SK-N-MC (cell line): Measurements from ENCODE around the gene ZNF33B.
A peak's percentile ranks its signal among the peaks of the same experiment; 100 is the strongest.
"Not testable (repeated sequence)": the region's sequence is repeated elsewhere in the genome, so short reads cannot be mapped to it uniquely, and the experiment has no call there.

ENCODE experiments used
- DNase-seq: peaks from one replicate; pipeline ENCODE4 v3.0.0-alpha.2; 2011; ENCODE audit warnings: low read depth, low spot score
- H3K27ac ChIP-seq: fragments of 200-600 bp; sonication (generic); 2 replicates; pipeline ENCODE4 v1.5.1; 2016; ENCODE audit warnings: mixed run types
- H3K36me3 ChIP-seq: fragments of 200-600 bp; sonication (generic); 2 replicates; pipeline ENCODE4 v1.6.1; 2017; ENCODE audit warnings: antibody characterized with exemption, low read length, mixed read lengths; ENCODE audit not compliant: insufficient read depth
- H3K4me3 ChIP-seq: fragments of 200-600 bp; sonication (generic); 2 replicates; pipeline ENCODE4 v1.5.1; 2016
- H3K9ac ChIP-seq: fragments of 200-600 bp; sonication (generic); 2 replicates; pipeline ENCODE4 v1.8.0; 2017; ENCODE audit warnings: mixed run types, mixed read lengths; ENCODE audit not compliant: insufficient read length
- H3K9me3 ChIP-seq: fragments of 200-600 bp; sonication (generic); 2 replicates; pipeline ENCODE4 v1.6.1; 2017; ENCODE audit warnings: low read depth, mild to moderate bottlenecking, antibody characterized with exemption, low read length, moderate library complexity, mixed read lengths
- EZH2 ChIP-seq: fragments of 200-600 bp; sonication (generic); IDR thresholded peaks from one replicate; pipeline ENCODE4 v1.6.1; 2017; ENCODE audit warnings: antibody characterized with exemption
- FOXP2 ChIP-seq: optimal IDR thresholded peaks from 2 replicates; pipeline ENCODE3; 2011; ENCODE audit warnings: mild to moderate bottlenecking, moderate library complexity; ENCODE audit not compliant: insufficient read depth; ENCODE audit errors: extremely low read length, control extremely low read depth
- POLR2AphosphoS5 ChIP-seq: IDR thresholded peaks from 2 replicates; pipeline ENCODE4 v1.6.1; 2012; ENCODE audit warnings: mild to moderate bottlenecking, low read depth, low read length, borderline replicate concordance

ZNF33B gene

DNA sequence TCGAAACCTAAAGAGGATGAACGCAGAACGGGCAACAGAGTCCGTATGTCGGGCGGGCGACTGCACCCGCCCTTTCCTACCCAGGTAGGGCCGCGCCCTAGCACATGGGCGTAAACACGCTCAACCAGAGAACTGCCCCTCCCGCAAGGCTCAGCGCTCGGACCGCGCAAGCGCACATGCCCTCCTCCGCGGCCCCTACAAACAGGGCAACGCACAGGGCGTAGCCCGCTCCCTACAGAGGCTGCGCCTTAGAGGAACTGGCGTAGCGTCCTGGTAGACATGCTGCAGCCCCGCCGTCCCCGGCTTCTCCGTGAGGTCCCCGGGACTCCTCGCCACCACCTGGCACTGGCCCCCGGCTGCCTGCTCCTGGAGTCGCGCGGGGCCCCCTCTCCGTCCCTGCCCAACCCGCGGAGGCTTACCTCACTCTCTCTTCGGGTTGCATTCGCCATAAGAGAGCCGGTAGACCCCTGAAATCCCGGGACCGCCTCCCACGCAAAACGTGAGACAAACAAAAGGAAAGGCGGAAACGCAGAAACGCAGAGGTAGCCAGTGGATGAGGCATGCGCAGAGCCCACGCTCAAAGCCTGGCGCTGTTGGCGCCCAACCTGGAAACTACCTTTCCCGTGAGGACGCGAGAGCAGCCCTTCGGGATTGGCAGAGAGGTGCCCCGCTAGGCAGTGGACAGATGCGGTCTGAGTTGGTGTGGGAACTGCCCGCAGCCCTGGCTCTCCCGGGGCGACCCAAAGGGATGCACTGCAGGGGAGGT, at the start of gene ZNF33B:
Gene ZNF33B, minus strand, starts transcription at position 516 of the 766 bp plus-strand sequence. CDS start 1,642 bp downstream, outside the sequence.
- Histone ChIP-seq H3K27ac (peak within 1 kb of the TSS; percentile 78; the same call in 1 of the 2 replicates), H3K9me3 (no peaks in the 10 kb centered on the region)
- no peak for TF ChIP-seq FOXP2
- no peak for TF ChIP-seq EZH2
- TF ChIP-seq POLR2AphosphoS5 = peak; percentile 77; the same call in 1 of the 2 replicates

DNA sequence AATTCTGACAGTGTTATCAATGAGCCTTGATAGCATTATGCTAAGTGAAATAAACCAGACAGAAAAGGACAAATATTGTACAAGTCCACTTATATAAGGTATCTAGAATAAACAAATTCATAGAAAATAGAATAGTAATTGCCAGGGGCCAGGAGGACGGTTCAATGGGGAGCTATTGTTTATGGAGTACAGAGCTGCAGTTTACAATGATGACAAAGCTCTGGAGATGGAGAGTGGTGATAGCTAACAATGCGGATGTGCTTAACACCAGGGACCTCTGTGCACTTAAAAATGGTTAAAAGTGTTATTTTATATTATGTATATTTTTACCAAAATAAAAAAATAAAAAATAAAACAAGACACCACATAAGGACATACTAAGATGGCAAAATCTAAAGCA, 46.1 kb upstream of the ZNF33B start:
- Histone ChIP-seq H3K27ac (no peak overlapping the region), H3K4me3 (no peak overlapping the region), H3K36me3 (no peaks in the 10 kb centered on the region), H3K9me3 (no peaks in the 10 kb centered on the region), H3K9ac (no peak overlapping the region)
- DNase-seq = no peak
- no peak for TF ChIP-seq POLR2AphosphoS5
- no peak for TF ChIP-seq FOXP2
- TF ChIP-seq EZH2 = no peak

More for the DNA sequence above, at the start of gene ZNF33B:
- peak; percentile 59 for DNase-seq
- Histone ChIP-seq H3K9ac (peak within 1 kb of the TSS; percentile 88), H3K4me3 (peak within 1 kb of the TSS; percentile 85), H3K36me3 (no peaks in the 10 kb centered on the region)

DNA sequence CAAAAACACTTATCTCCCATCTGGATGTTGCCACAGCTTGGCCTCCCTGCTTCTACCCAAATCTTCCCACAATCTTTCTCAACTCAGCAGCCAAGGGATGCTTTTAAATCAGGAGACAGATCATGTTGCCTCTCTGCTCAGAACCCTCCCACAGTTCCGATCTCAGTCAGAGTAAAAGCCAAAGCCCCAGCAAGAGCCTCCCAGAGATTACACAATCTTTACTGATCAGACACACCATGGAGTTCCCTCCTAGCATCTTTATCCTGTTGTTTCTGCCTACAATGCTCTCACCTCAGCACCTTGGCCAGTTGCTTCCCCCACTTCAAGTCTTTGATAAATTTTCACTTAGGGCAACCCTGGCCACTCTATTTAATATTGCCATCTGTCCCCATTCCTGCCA, 41.9 kb upstream of the ZNF33B start:
- no peaks in the 10 kb centered on the region for H3K9me3 ChIP-seq

DNA sequence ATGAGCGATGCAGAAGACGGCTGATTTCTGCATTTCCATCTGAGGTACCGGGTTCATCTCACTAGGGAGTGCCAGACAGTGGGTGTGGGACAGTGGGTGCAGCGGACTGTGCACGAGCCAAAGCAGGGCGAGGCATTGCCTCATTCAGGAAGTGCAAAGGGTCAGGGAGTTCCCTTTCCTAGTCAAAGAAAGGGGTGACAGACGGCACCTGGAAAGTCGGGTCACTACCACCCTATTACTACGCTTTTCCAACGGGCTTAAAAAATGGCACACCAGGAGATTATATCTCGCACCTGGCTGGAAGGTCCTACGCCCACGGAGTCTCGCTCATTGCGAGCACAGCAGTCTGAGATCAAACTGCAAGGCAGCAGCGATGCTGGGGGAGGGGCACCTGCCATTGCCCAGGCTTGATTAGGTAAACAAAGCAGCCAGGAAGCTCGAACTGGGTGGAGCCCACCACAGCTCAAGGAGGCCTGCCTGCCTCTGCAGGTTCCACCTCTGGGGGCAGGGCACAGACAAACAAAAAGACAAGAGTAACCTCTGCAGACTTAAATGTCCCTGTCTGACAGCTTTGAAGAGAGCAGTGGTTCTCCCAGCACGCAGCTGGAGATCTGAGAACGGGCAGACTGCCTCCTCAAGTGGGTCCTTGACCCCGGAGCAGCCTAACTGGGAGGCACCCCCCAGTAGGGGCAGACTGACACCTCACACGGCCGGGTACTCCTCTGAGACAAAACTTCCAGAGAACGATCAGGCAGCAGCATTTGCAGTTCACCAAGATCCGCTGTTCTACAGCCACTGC, 27.0 kb upstream of the ZNF33B start:
- not testable (repeated sequence) for H3K9ac ChIP-seq, H3K36me3 ChIP-seq, H3K4me3 ChIP-seq, DNase-seq, H3K9me3 ChIP-seq, H3K27ac ChIP-seq

More for the DNA sequence above, 41.9 kb upstream of the ZNF33B start:
- no peaks in the 10 kb centered on the region for H3K36me3 ChIP-seq
- no peak for DNase-seq
- TF ChIP-seq POLR2AphosphoS5 (no peak), EZH2 (no peak), FOXP2 (no peak)
- H3K9ac ChIP-seq = no peak overlapping the region
- no peak overlapping the region for H3K4me3 ChIP-seq
- no peak overlapping the region for H3K27ac ChIP-seq

DNA sequence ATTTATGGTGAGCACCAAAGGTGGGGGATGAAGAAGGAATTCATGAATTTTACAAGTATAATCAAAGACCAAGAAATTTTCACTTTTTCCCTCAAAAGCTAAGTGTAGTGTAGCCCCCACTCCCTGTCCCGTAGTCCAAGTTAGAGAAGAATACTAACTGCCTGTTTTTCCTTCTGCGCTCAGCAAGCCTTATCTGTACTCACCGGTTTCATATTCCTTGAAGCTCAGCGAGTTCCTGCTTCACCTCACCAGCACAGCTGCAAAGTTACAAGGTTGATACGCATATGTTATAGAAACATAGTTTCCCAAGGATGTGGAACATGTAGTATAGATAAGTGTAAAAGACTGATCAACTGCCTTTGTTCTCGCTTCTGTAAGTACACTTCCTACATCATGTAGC, 16.0 kb upstream of the ZNF33B start:
- no peaks in the 10 kb centered on the region for H3K36me3 ChIP-seq
- no peaks in the 10 kb centered on the region for H3K9me3 ChIP-seq
- H3K4me3 ChIP-seq = no peak overlapping the region
- H3K27ac ChIP-seq = no peak overlapping the region
- DNase-seq = no peak
- H3K9ac ChIP-seq = no peak overlapping the region
- TF ChIP-seq EZH2 (no peak), POLR2AphosphoS5 (no peak), FOXP2 (no peak)

DNA sequence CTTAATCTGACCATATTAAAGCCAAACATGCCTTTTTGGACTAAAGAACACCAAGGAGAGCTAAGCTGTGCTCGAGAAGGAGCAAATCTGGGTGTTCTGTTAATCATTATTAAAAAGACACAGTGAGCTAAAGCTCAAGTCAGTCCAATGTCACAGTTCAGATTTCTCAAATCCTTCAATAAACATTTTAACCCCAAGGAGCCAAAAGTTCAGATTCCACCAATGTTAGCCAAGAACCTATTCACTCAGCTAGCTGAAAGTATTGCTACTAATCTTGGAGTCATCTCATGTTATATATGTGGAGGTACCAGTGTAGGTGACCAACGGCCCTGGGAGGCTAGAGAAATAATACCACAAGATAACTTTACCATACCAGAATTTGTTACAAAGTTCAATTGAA, 14.5 kb upstream of the ZNF33B start:
- H3K4me3 ChIP-seq = no peak overlapping the region
- H3K27ac ChIP-seq = no peak overlapping the region
- TF ChIP-seq FOXP2 = no peak
- no peak for TF ChIP-seq POLR2AphosphoS5
- TF ChIP-seq EZH2 = no peak
- H3K9me3 ChIP-seq = no peaks in the 10 kb centered on the region
- no peak for DNase-seq
- no peak overlapping the region for H3K9ac ChIP-seq
- H3K36me3 ChIP-seq = no peaks in the 10 kb centered on the region

DNA sequence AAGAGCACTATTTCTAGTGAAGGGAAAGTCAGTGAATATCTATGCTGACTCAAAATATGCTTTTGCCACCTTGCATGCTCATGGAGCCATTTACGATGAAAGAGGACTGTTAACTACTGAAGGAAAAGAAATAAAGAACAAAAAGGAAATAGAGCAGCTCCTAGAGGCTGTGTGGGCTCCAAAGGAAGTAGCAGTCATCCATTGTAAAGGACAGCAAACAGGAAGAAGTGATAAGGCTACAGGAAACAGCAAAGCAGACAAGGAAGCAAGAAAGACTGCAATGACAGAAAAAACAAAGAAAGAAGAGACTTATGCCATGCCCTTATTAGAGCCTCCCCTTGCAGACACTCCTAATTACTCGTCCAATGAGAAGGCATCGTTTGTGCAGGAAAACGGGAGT, 12.0 kb upstream of the ZNF33B start:
- no peak for DNase-seq
- Histone ChIP-seq H3K9me3 (no peaks in the 10 kb centered on the region), H3K36me3 (no peaks in the 10 kb centered on the region), H3K4me3 (no peak overlapping the region), H3K9ac (no peak overlapping the region), H3K27ac (no peak overlapping the region)
- TF ChIP-seq EZH2 (no peak), POLR2AphosphoS5 (no peak), FOXP2 (no peak)

DNA sequence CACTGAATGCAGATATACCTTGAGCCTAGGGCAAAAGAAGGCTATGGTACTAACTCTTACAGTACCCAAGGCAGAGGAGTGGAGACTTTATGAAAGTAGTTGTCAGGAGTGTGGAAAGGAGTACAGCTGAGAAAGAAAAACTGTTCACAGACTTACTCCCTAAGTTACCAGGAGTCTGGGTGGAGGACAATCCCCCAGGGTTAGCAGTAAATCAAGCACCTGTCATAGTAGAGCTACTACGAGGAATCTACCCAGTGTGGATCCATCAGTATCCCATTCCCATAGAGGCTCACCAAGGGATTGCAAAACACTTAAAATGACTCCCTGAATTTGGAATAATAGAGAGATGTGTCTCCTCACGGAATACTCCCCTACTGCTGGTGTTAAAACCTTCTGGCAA, 10.1 kb upstream of the ZNF33B start:
- H3K4me3 ChIP-seq = no peak overlapping the region
- TF ChIP-seq FOXP2 = no peak
- no peak for TF ChIP-seq EZH2
- no peak for TF ChIP-seq POLR2AphosphoS5
- no peak overlapping the region for H3K9ac ChIP-seq
- no peak overlapping the region for H3K27ac ChIP-seq
- DNase-seq = no peak
- no peaks in the 10 kb centered on the region for H3K36me3 ChIP-seq
- no peaks in the 10 kb centered on the region for H3K9me3 ChIP-seq
